ENCODE results near the gene ATG5. TPM values are rescaled to one million over a fixed set of nuclear protein-coding genes. Genes with fewer than 3 reads are reported as not detected.
A peak's percentile ranks its signal among the peaks of the same experiment; 100 is the strongest.
"Not testable (repeated sequence)": the region's sequence is repeated elsewhere in the genome, so short reads cannot be mapped to it uniquely, and the experiment has no call there.

The ATG5 gene
- total RNA-seq, 1 donor from 2014 or later: 53.6 TPM

DNA sequence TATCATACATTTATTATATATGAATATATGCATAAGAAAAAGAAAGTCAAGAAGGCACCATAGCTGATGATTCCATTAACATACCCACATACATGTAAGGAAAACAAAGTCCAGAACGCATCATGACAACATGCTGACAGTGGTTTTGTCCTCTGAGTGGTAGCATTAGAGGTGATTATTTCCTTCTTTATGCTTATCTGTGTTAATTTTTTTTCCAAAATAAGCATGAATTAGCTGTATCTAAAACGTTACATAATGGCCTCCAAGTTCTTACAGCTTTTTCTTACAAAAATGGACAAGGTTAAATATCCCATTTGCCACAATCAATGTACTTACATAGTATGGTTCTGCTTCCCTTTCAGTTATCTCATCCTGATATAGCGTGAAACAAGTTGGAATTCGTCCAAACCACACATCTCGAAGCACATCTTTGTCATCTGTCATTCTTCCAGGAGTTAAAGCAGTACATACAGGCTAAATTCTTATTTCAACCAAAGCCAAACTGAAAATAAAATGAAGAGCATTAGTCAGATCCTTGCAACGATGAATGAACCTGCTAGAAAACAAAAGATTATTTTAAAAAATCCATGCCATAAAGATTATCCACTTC lies 9.7 kb downstream of the ATG5 start:
- DNase-seq (ENCODE audit: low read depth in 2 of 2): peak in 1 of 2 donors; percentile 47

DNA sequence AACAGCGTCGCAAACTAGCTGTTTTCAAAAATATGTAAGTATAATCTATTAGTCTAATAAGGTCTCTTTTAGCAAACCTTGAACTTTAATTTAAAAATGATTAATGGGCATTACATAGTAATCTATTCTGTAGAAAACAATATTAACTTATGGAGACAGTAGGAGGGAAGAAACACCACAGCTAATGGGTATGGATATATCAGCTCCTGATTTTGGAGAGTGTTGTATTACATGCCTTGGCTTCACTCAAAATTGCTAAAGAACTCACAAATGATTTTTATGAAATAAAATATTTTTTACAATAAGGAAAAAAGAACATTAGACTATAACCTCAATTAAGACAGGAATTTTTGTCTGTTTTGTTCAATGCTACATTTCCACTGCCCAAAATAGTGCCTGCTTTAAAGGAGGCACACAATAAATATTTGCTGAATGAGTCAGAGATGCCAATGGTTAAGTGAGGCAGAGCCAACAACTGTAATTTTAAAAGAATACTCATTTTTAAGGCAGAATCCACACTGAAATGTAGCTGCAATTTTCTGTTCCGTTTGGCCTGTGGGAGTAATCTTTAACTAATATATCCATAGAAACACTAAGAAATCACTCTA lies 15.7 kb downstream of the ATG5 start:
- DNase-seq (ENCODE audit: low read depth in 2 of 2): peak; percentile 17 to 31

DNA sequence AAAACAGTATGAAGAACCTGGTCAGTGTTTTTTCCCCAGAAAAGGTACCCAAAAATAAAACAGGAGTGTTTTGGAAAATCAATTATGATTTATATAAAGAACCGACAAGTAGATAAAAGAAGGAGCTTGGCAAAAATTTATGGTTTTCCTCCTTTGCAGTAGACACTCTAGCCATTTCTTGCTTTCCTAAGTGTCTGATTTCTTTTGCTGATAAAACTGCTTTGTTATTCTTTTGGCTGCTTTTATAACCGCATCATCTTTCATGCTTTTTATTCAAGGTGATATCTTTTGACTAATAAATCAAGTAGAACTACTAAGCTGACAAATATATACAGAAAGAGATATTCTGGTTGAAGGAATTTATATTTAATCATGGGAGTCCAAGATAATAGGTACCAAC lies 16.6 kb downstream of the ATG5 start:
- DNase-seq (ENCODE audit: low read depth in 2 of 2): no peak

DNA sequence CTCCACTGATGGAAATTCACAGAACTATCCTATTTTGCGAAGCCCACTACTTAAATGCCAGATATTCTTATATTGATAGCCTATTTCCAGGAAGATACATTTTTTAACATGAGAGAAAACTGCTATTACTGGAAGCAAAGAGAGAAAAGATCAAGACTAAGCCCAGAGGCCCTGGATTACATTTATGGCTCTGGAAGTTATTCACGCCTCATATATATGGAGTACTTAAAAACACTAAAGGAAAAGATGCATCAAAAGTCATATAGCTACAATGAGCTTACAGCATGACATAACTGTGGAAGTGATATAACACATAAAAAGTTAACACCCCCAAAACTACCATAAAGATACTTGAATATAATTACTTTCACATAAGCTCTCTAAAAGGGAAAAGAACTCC lies 19.8 kb downstream of the ATG5 start:
- no peak for DNase-seq (ENCODE audit: low read depth in 2 of 2)

GRCh38 chr6:106300944-106301343 lies 24.6 kb downstream of the ATG5 start:
- peak; percentile 58 to 64 for DNase-seq (ENCODE audit: low read depth in 2 of 2)

- DNase-seq (ENCODE audit: low read depth in 2 of 2): no peak
Measured at GRCh38 chr6:106300020-106300780, 25.4 kb downstream of the ATG5 start.

GRCh38 chr6:106293116-106293515 lies 32.4 kb downstream of the ATG5 start:
- DNase-seq (ENCODE audit: low read depth in 2 of 2): no peak

GRCh38 chr6:106290954-106291353 lies 34.6 kb downstream of the ATG5 start:
- DNase-seq (ENCODE audit: low read depth in 2 of 2): no peak

DNA sequence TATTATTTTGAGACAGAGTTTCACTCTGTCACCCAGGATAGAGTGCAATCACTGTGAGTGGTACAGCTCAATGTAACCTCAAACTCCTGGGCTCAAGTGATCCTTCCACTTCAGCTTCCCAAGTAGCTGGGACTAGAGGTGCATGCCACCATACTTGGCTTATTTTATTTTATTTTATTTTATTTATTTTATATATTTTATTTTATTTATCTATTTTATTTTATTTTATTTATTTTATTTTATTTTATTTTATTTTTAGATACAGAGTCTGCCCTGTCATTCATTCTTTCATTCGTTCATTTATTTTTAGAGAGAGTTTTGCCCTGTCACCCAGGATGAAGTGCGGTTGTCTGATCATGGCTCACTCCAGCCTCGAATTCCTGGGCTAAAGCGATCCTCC lies 35.5 kb downstream of the ATG5 start:
- DNase-seq (ENCODE audit: low read depth in 2 of 2): no peak

- no peak for DNase-seq (ENCODE audit: low read depth in 2 of 2)
Measured at GRCh38 chr6:106287215-106287614, 38.3 kb downstream of the ATG5 start.

DNA sequence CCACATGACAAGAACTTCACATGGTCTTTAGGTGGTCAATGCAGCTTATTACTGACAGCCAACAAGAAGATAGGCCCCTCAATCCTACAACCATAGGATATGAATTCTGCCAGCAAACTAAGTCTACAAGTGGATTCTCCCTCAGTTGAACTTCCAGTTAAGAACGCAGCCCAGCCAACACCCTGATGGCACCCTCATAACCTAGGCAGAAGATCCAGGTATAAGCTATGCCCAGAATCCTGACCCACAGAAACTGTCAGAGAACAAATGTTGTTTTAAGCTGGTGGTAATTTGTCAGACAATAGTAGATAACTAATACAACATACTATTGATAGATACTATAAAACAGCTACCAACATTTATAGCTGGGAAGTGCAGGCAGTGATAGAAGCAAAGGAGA lies 38.8 kb downstream of the ATG5 start:
- DNase-seq (ENCODE audit: low read depth in 2 of 2): no peak

GRCh38 chr6:106283481-106283880 lies 42.1 kb downstream of the ATG5 start:
- DNase-seq (ENCODE audit: low read depth in 2 of 2): no peak

- DNase-seq (ENCODE audit: low read depth in 2 of 2): no peak
Measured at GRCh38 chr6:106281661-106282060, 43.9 kb downstream of the ATG5 start.

DNA sequence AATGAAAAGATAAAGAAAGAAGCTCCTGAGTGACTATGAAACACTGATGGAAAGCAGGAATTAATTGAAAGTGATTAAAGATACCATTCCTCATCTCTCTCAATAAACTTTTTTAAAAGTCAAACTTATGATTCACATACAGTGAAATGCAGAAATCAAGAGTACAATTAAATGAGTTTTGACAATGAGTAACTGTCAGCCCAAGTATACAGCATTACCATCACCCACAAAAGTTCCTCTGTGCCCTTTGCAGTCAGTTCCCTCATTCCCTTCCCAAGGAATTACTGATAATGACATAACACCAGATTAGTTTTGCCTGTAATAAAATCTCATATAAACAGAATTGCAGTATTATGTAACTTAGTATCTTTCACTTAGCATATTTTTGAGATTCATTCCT lies 44.5 kb downstream of the ATG5 start:
- no peak for DNase-seq (ENCODE audit: low read depth in 2 of 2)

DNA sequence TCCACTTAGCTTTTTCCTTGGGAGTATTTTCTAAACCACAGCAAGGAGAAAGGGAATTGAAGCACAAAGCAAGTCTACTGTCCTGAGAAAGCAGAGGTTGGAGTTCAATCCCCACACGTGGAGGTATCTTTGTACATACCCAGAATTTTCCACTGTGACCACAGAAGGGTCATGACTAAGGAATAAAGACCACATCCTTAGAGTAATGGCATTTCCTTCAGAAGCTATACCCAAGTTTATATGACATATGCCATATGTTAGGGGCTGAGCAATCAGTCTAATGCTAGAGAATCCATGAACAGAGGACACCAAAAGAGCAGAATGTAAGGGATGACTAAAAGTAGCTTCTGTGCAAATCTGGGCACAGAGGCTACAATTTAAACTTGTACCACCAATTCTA lies 46.4 kb downstream of the ATG5 start:
- DNase-seq (ENCODE audit: low read depth in 2 of 2): peak in 1 of 2 donors; percentile 20

DNA sequence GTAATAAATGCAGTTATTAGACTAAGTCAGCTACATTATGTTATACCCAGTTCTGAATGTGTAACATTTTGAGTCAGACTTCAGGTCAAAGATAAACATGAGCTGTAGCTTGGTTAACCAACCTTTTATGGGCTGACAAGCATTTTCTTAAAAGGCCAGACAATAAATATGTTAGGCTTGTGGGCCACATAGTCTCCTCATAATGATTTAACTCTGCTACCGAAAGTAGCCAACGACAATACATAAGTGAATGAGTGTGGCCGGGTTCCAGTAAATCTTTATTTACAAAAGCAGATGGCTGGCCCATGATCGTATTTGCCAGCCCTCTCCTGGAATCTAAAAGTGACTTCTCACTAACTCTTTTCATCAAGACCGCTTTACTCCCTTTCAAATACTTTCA lies 49.9 kb downstream of the ATG5 start:
- DNase-seq (ENCODE audit: low read depth in 2 of 2): no peak

DNA sequence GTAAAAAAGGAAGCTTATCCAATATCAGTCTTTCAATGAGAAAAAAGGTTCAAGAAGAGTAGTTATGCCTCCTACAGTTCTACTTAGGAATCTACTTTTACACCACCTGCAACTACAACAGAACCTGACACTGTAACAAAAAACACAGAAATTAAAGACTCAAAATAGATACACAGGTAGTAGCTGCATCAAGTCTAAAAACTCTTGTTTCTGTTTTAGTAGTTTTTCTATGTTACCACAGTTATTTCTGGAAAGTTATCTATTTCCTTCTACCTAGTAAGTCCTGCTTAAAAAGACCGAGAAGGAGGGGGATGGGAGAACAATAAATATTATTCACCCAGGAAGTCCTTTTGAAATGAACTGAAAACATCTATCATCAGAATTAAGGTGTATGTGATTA lies 52.5 kb downstream of the ATG5 start:
- DNase-seq (ENCODE audit: low read depth in 2 of 2): no peak

DNA sequence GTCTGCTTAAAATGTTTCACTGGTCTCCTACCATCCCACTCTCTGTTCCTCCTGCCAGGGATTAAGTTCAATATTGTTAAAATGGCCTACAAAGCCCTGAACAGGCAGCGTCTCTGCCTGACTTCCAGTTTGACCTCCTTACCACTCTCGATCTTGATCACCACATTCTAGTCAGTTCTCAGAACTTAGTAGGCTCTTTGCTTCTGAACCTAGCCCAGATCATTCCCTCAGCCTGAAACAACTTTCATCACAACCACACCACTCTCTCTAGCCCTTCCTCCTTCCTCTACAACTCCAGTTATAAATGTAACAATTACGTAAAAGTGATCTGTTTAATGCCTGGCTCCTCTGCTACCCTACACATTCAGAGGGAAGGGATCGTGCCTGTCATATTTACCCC lies 53.3 kb downstream of the ATG5 start:
- no peak for DNase-seq (ENCODE audit: low read depth in 2 of 2)

GRCh38 chr6:106270414-106270813 lies 55.1 kb downstream of the ATG5 start:
- no peak for DNase-seq (ENCODE audit: low read depth in 2 of 2)

GRCh38 chr6:106269268-106269919 lies 56.2 kb downstream of the ATG5 start:
- DNase-seq (ENCODE audit: low read depth in 2 of 2): not testable (repeated sequence)

DNA sequence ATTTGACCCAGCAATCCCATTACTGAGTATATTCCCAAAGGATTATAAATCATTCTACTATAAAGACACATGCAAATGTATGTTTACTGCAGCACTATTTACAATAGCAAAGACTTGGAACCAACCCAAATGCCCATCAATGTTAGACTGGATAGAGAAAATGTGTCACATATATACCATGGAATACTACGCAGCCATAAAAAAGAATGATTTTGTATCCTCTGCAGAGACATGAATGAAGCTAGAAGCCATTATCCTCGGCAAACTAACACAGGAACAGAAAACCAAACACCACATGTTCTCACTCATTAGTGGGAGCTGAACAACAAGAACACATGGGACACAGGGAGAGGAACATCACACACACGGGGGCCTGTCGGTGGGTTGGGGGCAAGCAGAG lies 57.1 kb downstream of the ATG5 start:
- not testable (repeated sequence) for DNase-seq (ENCODE audit: low read depth in 2 of 2)

DNA sequence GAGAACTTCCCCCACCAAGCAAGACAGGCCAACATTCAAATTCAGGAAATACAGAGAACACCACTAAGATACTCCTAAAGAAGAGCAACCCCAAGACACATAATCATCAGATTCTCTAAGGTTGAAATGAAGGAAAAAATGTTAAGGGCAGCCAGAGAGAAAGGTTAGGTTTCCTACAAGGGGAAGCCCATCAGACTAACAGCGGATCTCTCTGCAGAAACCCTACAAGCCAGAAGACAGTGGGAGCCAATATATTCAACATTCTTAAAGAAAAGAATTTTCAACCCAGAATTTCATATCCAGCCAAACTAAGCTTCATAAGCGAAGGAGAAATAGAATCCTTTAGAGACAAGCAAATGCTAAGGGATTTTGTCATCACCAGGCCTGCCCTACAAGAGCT lies 61.1 kb downstream of the ATG5 start:
- not testable (repeated sequence) for DNase-seq (ENCODE audit: low read depth in 2 of 2)
